A673 (cell line): Measurements from ENCODE around the gene VWA5B2. TPM values are rescaled to one million over a fixed set of nuclear protein-coding genes. Genes with fewer than 3 reads are reported as not detected.

Source experiments
- BruUV-seq: library from RNA; stranded (reverse); fragments of 400-500 nt; replicated peaks from 2 replicates; lab custom pipeline; 2021; lab: Mats Ljungman, UMichigan
- CTCF ChIA-PET: fragments of 300-600 bp; sonication (Branson Sonifier 250); formaldehyde crosslinking; loops from one replicate; lab custom pipeline; 2022; ENCODE audit warnings: antibody characterized with exemption; lab: Charles Lee
- POLR2A ChIA-PET: fragments of 300-600 bp; sonication (Branson Sonifier 250); formaldehyde crosslinking; loops from one replicate; lab custom pipeline; 2022; ENCODE audit warnings: antibody characterized with exemption; ENCODE audit not compliant: low non-redundant PET; lab: Charles Lee
- DNase-seq: peaks from one replicate; pipeline ENCODE4 v3.0.0-alpha.2; 2015; ENCODE audit warnings: low spot score
- H3K27ac ChIP-seq: fragments of 200-600 bp; sonication (generic); 2 replicates; pipeline ENCODE4 v1.5.1; 2016; ENCODE audit warnings: mixed run types, low read depth, mild to moderate bottlenecking, mixed read lengths, antibody characterized with exemption, low read length; ENCODE audit not compliant: poor library complexity, severe bottlenecking
- H3K27me3 ChIP-seq: fragments of 200-600 bp; sonication (generic); replicated peaks from 2 replicates; pipeline ENCODE4 v1.6.1; 2017; ENCODE audit warnings: mixed run types, low read depth, mild to moderate bottlenecking, mixed read lengths, antibody characterized with exemption, low read length; ENCODE audit not compliant: insufficient read depth, poor library complexity
- H3K36me3 ChIP-seq: fragments of 200-600 bp; sonication (generic); 2 replicates; pipeline ENCODE4 v1.6.1; 2016; ENCODE audit warnings: mixed run types, mild to moderate bottlenecking, mixed read lengths, antibody characterized with exemption, low read length; ENCODE audit not compliant: insufficient read depth, poor library complexity, severe bottlenecking
- H3K4me1 ChIP-seq: fragments of 200-600 bp; sonication (generic); 2 replicates; pipeline ENCODE4 v1.6.1; 2017; ENCODE audit warnings: mixed run types, mild to moderate bottlenecking, mixed read lengths, antibody characterized with exemption, low read length; ENCODE audit not compliant: insufficient read depth, poor library complexity, severe bottlenecking
- H3K4me3 ChIP-seq: fragments of 200-600 bp; sonication (generic); 2 replicates; pipeline ENCODE4 v1.5.1; 2016; ENCODE audit warnings: low read depth, mixed run types, mild to moderate bottlenecking, mixed read lengths, low read length; ENCODE audit not compliant: poor library complexity, severe bottlenecking
- H3K9me3 ChIP-seq: fragments of 200-600 bp; sonication (generic); 2 replicates; pipeline ENCODE4 v1.6.1; 2016; ENCODE audit warnings: mixed run types, low read depth, mild to moderate bottlenecking, mixed read lengths, antibody characterized with exemption, low read length; ENCODE audit not compliant: poor library complexity, severe bottlenecking
- EZH2 ChIP-seq: fragments of 200-600 bp; sonication (generic); IDR thresholded peaks from 2 replicates; pipeline ENCODE4 v1.6.1; 2017; ENCODE audit warnings: borderline replicate concordance, low read depth, mild to moderate bottlenecking, mixed read lengths, antibody characterized with exemption, low read length; ENCODE audit not compliant: poor library complexity, severe bottlenecking
- intact Hi-C: fragments of 100-400 bp; cut with micrococcal nuclease; formaldehyde crosslinking; loops from one replicate; pipeline ENCODE4 v1.10.0; 2022; ENCODE audit not compliant: unreplicated experiment
- total RNA-seq: library from RNA; stranded (reverse); gene quantifications from 2 replicates; pipeline ENCODE4 v1.2.3, GENCODE V29; 2021
- TF ChIP-seq, protein P1 (sequence below): fragments of 300-800, 200-600 bp; sonication (generic); conservative IDR thresholded peaks from 2 replicates; pipeline ENCODE4 v1.5.1; 2017; ENCODE audit warnings: low read depth, mild to moderate bottlenecking, antibody characterized with exemption, low read length, moderate library complexity, mixed read lengths

Gene VWA5B2
- total RNA-seq, 1 experiment from 2014 or later = 0.13 TPM

DNA sequence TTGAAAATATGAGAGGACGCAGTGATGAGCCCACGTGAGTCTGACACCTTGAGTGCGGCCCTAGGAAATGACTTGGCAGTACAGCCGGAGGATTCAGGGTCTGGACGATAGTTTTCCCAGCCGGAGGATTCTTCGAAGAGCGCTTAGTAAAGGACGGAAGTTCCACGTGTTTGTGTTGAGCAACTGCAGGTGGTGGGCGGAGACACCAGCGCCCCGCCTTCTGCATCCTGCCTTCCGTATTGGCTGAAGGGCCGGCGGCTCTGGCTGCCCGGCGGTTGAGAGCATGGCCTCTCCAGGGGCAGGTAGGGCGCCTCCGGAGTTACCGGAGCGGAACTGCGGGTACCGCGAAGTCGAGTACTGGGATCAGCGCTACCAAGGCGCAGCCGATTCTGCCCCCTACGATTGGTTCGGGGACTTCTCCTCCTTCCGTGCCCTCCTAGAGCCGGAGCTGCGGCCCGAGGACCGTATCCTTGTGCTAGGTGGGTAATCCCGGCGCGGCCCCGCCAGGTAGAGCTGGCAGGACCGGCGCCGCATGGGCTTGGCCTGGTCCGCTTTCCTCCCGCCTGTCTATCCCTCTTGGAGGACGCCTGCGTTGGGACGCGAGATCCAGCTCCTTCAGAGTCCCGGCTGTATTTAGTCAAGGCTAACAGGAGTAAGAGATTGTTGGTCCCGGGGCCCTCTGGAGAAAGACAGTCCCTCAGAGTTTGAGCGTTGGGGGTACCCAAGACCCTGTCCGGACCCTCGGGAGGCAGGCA lies 20.2 kb downstream of the VWA5B2 start, which contains the start of gene EEF1AKMT4:
TSS of gene EEF1AKMT4 (plus strand) at position 261 of the 755 bp plus-strand sequence. CDS start at position 284, 23 bp downstream.
- TF ChIP-seq, protein P1, sequence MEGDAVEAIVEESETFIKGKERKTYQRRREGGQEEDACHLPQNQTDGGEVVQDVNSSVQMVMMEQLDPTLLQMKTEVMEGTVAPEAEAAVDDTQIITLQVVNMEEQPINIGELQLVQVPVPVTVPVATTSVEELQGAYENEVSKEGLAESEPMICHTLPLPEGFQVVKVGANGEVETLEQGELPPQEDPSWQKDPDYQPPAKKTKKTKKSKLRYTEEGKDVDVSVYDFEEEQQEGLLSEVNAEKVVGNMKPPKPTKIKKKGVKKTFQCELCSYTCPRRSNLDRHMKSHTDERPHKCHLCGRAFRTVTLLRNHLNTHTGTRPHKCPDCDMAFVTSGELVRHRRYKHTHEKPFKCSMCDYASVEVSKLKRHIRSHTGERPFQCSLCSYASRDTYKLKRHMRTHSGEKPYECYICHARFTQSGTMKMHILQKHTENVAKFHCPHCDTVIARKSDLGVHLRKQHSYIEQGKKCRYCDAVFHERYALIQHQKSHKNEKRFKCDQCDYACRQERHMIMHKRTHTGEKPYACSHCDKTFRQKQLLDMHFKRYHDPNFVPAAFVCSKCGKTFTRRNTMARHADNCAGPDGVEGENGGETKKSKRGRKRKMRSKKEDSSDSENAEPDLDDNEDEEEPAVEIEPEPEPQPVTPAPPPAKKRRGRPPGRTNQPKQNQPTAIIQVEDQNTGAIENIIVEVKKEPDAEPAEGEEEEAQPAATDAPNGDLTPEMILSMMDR = no peak; the same call in 1 of the 2 replicates
- no peak for TF ChIP-seq EZH2
- H3K4me1 ChIP-seq = no peaks in the 10 kb centered on the region
- POLR2A ChIA-PET = no interaction called here
- H3K9me3 ChIP-seq = no peaks in the 10 kb centered on the region
- TSS peak; percentile 42 for BruUV-seq
- CTCF ChIA-PET = interaction anchor here (0.6 to 0.9 kb wide), 3 partner anchors 10 to 13 kb away, joined by 3 to 11 read pairs (median 3); no protein-coding TSS in a partner anchor
- peaks cover 9% of the 10 kb centered on the region for H3K36me3 ChIP-seq
- peak within 1 kb of the TSS; percentile 84 for H3K4me3 ChIP-seq
- peak within 1 kb of the TSS; percentile 94 for H3K27ac ChIP-seq
- intact Hi-C loops = loop anchor here (2.0 to 5.0 kb wide), 2 partner anchors 117 to 355 kb away; no protein-coding TSS in a partner anchor
- no peaks in the 10 kb centered on the region for H3K27me3 ChIP-seq
- peak; percentile 97 for DNase-seq

DNA sequence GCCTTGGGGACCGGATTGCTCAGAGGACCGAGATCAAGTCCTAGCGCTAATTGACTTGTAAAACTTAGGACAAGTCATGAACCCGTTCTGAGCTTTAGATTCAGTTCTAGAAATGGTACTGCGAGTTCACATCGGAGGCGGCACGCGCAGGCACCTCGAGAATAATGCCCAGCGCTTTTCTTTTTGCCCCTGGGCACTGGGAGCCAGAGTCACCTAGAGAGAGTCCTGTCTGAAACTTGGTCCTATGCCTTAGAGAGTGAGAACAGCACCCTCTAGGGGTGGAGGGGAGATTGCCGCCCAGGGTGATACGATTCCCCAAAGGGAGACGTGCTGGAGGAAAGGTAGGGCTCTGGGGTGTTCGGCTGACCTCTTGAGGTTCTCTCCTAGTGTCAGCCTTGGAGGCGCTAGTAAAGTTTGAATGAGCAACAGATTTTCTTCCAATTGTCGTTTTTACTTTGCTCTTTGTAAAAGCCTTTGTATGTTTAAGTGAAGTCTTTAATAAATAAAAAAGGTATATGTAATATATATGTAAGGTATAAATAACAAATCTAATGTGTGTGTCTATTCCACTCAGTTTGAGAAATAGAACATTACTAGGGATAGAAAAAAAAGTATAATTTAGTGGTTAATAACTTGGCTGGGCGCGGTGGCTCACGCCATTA lies 20.9 kb downstream of the VWA5B2 start:
- no TSS peak for BruUV-seq
- H3K9me3 ChIP-seq = no peaks in the 10 kb centered on the region
- intact Hi-C loops = no loop called here
- ChIA-PET POLR2A (no interaction called here), CTCF (interaction anchor here (0.6 to 0.9 kb wide), 2 partner anchors 10 to 12 kb away, joined by 3 to 11 read pairs; no protein-coding TSS in a partner anchor)
- DNase-seq = peak; percentile 94
- H3K27me3 ChIP-seq = no peaks in the 10 kb centered on the region
- H3K4me3 ChIP-seq = peak overlapping the region; percentile 84
- H3K4me1 ChIP-seq = no peaks in the 10 kb centered on the region
- TF ChIP-seq, protein P1 = peak; percentile 91
- no peak for TF ChIP-seq EZH2
- peak overlapping the region; percentile 40 for H3K27ac ChIP-seq
- H3K36me3 ChIP-seq = peaks cover 3% of the 10 kb centered on the region

DNA sequence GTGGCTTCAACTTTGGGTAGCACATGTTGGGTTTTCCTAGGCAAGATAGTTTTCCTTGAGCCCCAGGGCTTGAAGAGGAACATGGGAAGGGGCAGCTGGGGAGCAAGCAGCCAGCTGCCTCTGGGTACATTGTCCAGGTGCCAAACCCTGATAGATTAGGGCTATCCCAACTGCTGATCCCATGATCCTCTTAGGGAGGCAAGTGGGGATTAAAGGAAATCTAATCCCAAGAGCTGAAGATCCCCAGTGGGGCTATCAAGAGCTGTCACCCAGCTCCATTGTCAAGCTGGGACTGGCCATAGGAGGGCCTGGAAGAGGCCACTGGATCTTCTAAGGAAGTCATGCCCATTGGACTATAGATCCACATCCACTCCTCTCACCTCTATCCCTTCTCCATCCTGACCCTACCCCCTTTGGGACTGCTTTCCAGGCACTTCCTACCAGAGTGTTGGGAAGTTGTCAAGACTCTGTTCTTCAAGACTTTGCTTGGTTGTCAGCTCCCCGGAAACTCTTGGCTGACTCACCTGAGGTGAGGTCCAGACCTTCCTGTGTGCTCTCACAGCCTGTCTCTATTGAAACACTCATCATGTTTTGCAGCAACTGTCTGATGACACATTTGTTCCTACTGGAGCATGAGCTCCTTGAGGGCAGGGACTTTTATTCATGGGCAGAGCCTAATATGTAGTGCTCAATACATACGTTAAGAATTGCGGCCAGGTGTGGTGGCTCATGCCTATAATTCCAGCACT lies 26.1 kb downstream of the VWA5B2 start:
- Histone ChIP-seq H3K36me3 (no peaks in the 10 kb centered on the region), H3K27me3 (peaks cover 5% of the 10 kb centered on the region), H3K9me3 (no peaks in the 10 kb centered on the region), H3K4me1 (peaks cover 5% of the 10 kb centered on the region), H3K4me3 (no peak overlapping the region), H3K27ac (no peak overlapping the region)
- ChIA-PET CTCF (no interaction called here), POLR2A (no interaction called here)
- TF ChIP-seq EZH2 = no peak
- TF ChIP-seq, protein P1 = no peak
- DNase-seq = no peak
- no TSS peak for BruUV-seq
- intact Hi-C loops = no loop called here
